Liver (tissue), 9 donors: ENCODE data around the gene TMEM178A. TPM values are rescaled to one million over a fixed set of nuclear protein-coding genes. Genes with fewer than 3 reads are reported as not detected.

ENCODE experiments used
- DNase-seq: peaks from one replicate; pipeline ENCODE4 v3.0.0-alpha.2; 2017; ENCODE audit warnings: low spot score
- H3K27ac ChIP-seq, 2 donors: one replicate each; pipeline ENCODE4 v1.7.0; 2013; ENCODE audit warnings: inconsistent platforms in 2 of 2, low read length in 2 of 2, control low read depth in 1 of 2, low read depth in 1 of 2, mild to moderate bottlenecking in 1 of 2
- H3K27me3 ChIP-seq, 4 donors: one replicate each; pipeline versions ENCODE4 v1.6.1 to v1.7.0; 2013; ENCODE audit warnings: low read length in 3 of 4, inconsistent platforms in 1 of 4, mild to moderate bottlenecking in 1 of 4, moderate library complexity in 1 of 4; ENCODE audit not compliant: control insufficient read depth in 4 of 4, insufficient read depth in 4 of 4
- H3K36me3 ChIP-seq, 4 donors: one replicate each; pipeline versions ENCODE4 v1.6.1 to v1.7.0; 2013; ENCODE audit warnings: low read length in 3 of 4, mild to moderate bottlenecking in 3 of 4, low read depth in 1 of 4, moderate library complexity in 1 of 4; ENCODE audit not compliant: control insufficient read depth in 4 of 4, insufficient read depth in 3 of 4
- H3K4me1 ChIP-seq, 4 donors: one replicate each; pipeline versions ENCODE4 v1.6.1 to v1.7.0; 2013; ENCODE audit warnings: low read length in 3 of 4, mild to moderate bottlenecking in 3 of 4, moderate library complexity in 1 of 4; ENCODE audit not compliant: control insufficient read depth in 4 of 4, insufficient read depth in 4 of 4
- H3K4me3 ChIP-seq, 3 donors: one replicate each; pipeline versions ENCODE4 v1.6.1 to v1.7.0; 2013; ENCODE audit warnings: low read length in 3 of 3, control low read depth in 1 of 3, low read depth in 1 of 3, mild to moderate bottlenecking in 1 of 3
- H3K9ac ChIP-seq, 2 donors: one replicate each; pipeline ENCODE4 v1.7.0; 2013; ENCODE audit warnings: low read length in 2 of 2, mild to moderate bottlenecking in 2 of 2, moderate library complexity in 2 of 2, control low read depth in 1 of 2, low read depth in 1 of 2
- H3K9me3 ChIP-seq, 4 donors: one replicate each; pipeline versions ENCODE4 v1.6.1 to v1.7.0; 2013; ENCODE audit warnings: low read length in 3 of 4; ENCODE audit not compliant: control insufficient read depth in 4 of 4
- ATF3 ChIP-seq: IDR thresholded peaks from 2 replicates; pipeline ENCODE4 v1.6.1; 2016; ENCODE audit warnings: antibody characterized with exemption
- CTCF ChIP-seq: fragments of 150-350 bp; IDR thresholded peaks from 2 replicates; pipeline ENCODE4 v1.5.1; 2017; ENCODE audit warnings: improper control_type of control experiment, low read depth, low read length; ENCODE audit not compliant: missing input control
- EGR1 ChIP-seq, 2 donors: IDR thresholded peaks; 2 replicates each; pipeline ENCODE4 v1.6.1; 2016 to 2018; ENCODE audit warnings: antibody characterized with exemption in 2 of 2, low read depth in 2 of 2
- FOXA1 ChIP-seq: IDR thresholded peaks from 2 replicates; pipeline ENCODE4 v1.6.1; 2016; ENCODE audit warnings: antibody characterized with exemption
- FOXA2 ChIP-seq: IDR thresholded peaks from 2 replicates; pipeline ENCODE4 v1.6.1; 2016; ENCODE audit warnings: antibody characterized with exemption
- GABPA ChIP-seq, 2 donors: IDR thresholded peaks in 1 of 2; conservative IDR thresholded peaks in 1 of 2; 2 replicates each; pipeline ENCODE4 v1.6.1; 2016; ENCODE audit warnings: antibody characterized with exemption in 2 of 2, mild to moderate bottlenecking in 1 of 2, moderate library complexity in 1 of 2
- HNF4A ChIP-seq, 2 donors: conservative IDR thresholded peaks; 2 replicates each; pipeline ENCODE4 v1.6.1; 2016; ENCODE audit warnings: antibody characterized with exemption in 2 of 2, mild to moderate bottlenecking in 2 of 2
- HNF4G ChIP-seq: IDR thresholded peaks from 2 replicates; pipeline ENCODE4 v1.6.1; 2016; ENCODE audit warnings: antibody characterized with exemption
- JUND ChIP-seq, 2 donors: IDR thresholded peaks; 2 replicates each; pipeline ENCODE4 v1.6.1; 2016; ENCODE audit warnings: antibody characterized with exemption in 2 of 2
- MAX ChIP-seq: IDR thresholded peaks from 2 replicates; pipeline ENCODE4 v1.6.1; 2016; ENCODE audit warnings: antibody characterized with exemption
- NR2F2 ChIP-seq: IDR thresholded peaks from 2 replicates; pipeline ENCODE4 v1.6.1; 2016; ENCODE audit warnings: antibody characterized with exemption
- RAD21 ChIP-seq, 2 donors: IDR thresholded peaks; 2 replicates each; pipeline ENCODE4 v1.6.1; 2016; ENCODE audit warnings: antibody characterized with exemption in 2 of 2, mild to moderate bottlenecking in 2 of 2
- REST ChIP-seq: IDR thresholded peaks from 2 replicates; pipeline ENCODE4 v1.6.1; 2016; ENCODE audit warnings: antibody characterized with exemption, mild to moderate bottlenecking
- RXRA ChIP-seq, 2 donors: IDR thresholded peaks; 2 replicates each; pipeline ENCODE4 v1.6.1; 2017 to 2018; ENCODE audit warnings: antibody characterized with exemption in 2 of 2, mild to moderate bottlenecking in 1 of 2
- SP1 ChIP-seq: IDR thresholded peaks from 2 replicates; pipeline ENCODE4 v1.6.1; 2018; ENCODE audit warnings: antibody characterized with exemption, mild to moderate bottlenecking
- TAF1 ChIP-seq: conservative IDR thresholded peaks from 2 replicates; pipeline ENCODE4 v1.6.1; 2016; ENCODE audit warnings: antibody characterized with exemption, mild to moderate bottlenecking
- YY1 ChIP-seq: IDR thresholded peaks from 2 replicates; pipeline ENCODE4 v1.6.1; 2016; ENCODE audit warnings: antibody characterized with exemption, mild to moderate bottlenecking
- ZBTB33 ChIP-seq: IDR thresholded peaks from 2 replicates; pipeline ENCODE4 v1.6.1; 2016; ENCODE audit warnings: antibody characterized with exemption
- WGBS: extraction: QIAGEN DNeasy Blood & Tissue Kit; methylation state at CpG from one replicate; pipeline ENCODE4 v1.1.7; 2013; 5-methylcytosine and 5-hydroxymethylcytosine counted together
- polyA plus RNA-seq, 2 donors: library from polyadenylated mRNA; stranded (reverse) in 1 of 2; unstranded in 1 of 2; fragments of 200-250 nt in 1 of 2; fragments of >200 nt in 1 of 2; fragmentation: Nextera tagmentation in 1 of 2; extraction: Ambion mirVana in 1 of 2; gene quantifications; one replicate each; pipeline versions ENCODE4 v1.2.1 to v1.2.3, GENCODE V29; 2013 to 2015
- total RNA-seq, 2 donors: library from RNA; depleted of rRNA; stranded (reverse); fragments of >200 nt; gene quantifications; one replicate each; pipeline ENCODE4 v1.2.3, GENCODE V29; 2014
- donor health status: healthy.
- donor health status: healthy.
- donor health status: healthy.
- donor health status: healthy.
- donor health status: healthy.

The TMEM178A gene
- total and polyA plus RNA-seq, 4 donors: 0.21 to 0.64 (median 0.49) TPM

GRCh38 chr2:39755466-39755865 lies 89.7 kb downstream of the TMEM178A start:
- no peak for DNase-seq
- Histone ChIP-seq H3K9me3 (no peaks in the 10 kb centered on the region), H3K4me1 (no peaks in the 10 kb centered on the region), H3K9ac (no peak overlapping the region), H3K27me3 (no peaks in the 10 kb centered on the region), H3K27ac (no peak overlapping the region), H3K36me3 (peaks cover 7 to 57% (median 43%) of the 10 kb centered on the region in 4 donors), H3K4me3 (no peak overlapping the region)
- TF ChIP-seq TAF1: no peak
- no peak for TF ChIP-seq RAD21 (IDR thresholded peaks at IDR 0.05)
- TF ChIP-seq EGR1 (IDR thresholded peaks at IDR 0.05; ENCODE audit: low read depth in 2 of 2): no peak
- TF ChIP-seq FOXA1: no peak
- no peak for TF ChIP-seq YY1
- TF ChIP-seq GABPA (IDR thresholded peaks at IDR 0.05 in 1 of 2, conservative IDR thresholded peaks at IDR 0.05 in 1 of 2): no peak
- TF ChIP-seq REST: no peak
- TF ChIP-seq JUND (IDR thresholded peaks at IDR 0.05): no peak
- no peak for TF ChIP-seq ATF3
- no peak for TF ChIP-seq NR2F2
- TF ChIP-seq FOXA2: no peak
- no peak for TF ChIP-seq CTCF
- TF ChIP-seq RXRA (IDR thresholded peaks at IDR 0.05): no peak
- TF ChIP-seq MAX: no peak
- no peak for TF ChIP-seq SP1
- TF ChIP-seq HNF4G: no peak
- TF ChIP-seq HNF4A (conservative IDR thresholded peaks at IDR 0.05): no peak
- no peak for TF ChIP-seq ZBTB33
- 92% methylated on average over 1 of the region's 1 CpG for WGBS
